ENCODE measurements around the gene TNFAIP8L1.

- no peak for TF ChIP-seq YY1 (IDR thresholded peaks at IDR 0.05; ENCODE audit: insufficient read depth, insufficient read length)
- no peak for TF ChIP-seq ZNF274 (IDR thresholded peaks at IDR 0.05; ENCODE audit: low read depth, low read length)
Observed at GRCh38 chr19:4600893-4601292, 38.4 kb upstream of the TNFAIP8L1 start.
